NCI-H1417 (cell line): ENCODE results near the gene CHD3.
"Not testable (repeated sequence)": the region's sequence is repeated elsewhere in the genome, so short reads cannot be mapped to it uniquely, and the experiment has no call there.

ENCODE experiments used
- DNase-seq, 3 experiments: peaks; one replicate each; lab custom pipeline; 2025; lab: John Stamatoyannopoulos, UW

Gene CHD3

DNA sequence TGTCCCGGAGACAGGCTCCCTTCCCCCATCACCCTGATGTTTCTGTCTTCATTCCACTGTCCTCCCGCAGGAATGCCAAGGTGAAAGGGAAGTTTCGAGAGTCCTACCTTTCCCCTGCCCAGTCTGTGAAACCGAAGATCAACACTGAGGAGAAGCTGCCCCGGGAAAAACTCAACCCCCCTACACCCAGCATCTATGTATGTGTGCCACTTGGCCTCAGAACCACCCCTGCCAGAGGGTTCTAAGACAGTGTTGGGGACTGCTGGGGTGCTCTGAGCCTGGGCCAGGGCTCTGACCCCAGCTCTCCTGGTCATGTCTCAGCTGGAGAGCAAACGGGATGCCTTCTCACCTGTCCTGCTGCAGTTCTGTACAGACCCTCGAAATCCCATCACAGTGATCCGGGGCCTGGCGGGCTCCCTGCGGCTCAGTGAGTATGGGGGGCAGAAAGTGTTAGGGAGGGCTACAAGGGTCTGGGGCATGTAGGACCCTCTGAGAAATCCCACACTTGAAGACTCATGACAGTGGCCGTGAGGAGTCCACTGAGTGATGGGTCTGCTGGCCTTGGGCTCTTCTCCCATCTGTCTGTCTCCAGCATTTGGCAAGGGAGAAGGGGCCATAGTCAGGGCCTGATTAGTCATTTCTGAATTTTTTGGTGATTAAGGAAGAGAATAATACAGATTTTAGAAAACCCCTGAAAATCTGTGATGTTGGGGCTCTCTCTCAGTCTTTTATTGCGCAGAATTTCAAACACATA is 38.7 kb upstream of the CHD3 start:
- DNase-seq, result no peak

- DNase-seq, result no peak
These were observed 37.7 kb upstream of the CHD3 start for GRCh38 chr17:7850701-7851437.

DNA sequence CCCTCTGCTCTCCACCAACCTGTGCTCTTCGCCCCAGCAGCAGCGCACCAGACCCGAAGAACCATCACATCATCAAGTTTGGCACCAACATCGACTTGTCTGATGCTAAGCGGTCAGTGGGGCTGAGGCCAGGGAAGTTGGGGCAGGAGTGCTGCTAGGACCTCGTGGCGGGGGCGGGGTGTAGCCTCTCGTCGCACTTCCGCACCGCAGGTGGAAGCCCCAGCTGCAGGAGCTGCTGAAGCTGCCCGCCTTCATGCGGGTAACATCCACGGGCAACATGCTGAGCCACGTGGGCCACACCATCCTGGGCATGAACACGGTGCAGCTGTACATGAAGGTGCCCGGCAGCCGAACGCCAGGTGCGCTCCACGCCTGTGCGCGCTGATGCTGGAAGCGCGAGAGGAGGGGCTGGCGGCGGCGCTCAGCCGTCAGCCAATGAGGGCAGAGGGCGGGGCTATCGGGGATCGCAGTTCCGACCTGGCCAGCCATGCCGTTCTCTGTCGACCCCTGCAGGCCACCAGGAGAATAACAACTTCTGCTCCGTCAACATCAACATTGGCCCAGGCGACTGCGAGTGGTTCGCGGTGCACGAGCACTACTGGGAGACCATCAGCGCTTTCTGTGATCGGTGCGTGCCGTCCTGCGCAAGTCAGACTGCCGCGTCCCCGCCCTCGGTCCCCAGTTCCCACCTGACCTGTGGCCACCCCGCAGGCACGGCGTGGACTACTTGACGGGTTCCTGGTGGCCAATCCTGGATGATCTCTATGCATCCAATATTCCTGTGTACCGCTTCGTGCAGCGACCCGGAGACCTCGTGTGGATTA is 36.9 kb upstream of the CHD3 start:
- peak; percentile 79 to 89 (median 85) for DNase-seq

DNA sequence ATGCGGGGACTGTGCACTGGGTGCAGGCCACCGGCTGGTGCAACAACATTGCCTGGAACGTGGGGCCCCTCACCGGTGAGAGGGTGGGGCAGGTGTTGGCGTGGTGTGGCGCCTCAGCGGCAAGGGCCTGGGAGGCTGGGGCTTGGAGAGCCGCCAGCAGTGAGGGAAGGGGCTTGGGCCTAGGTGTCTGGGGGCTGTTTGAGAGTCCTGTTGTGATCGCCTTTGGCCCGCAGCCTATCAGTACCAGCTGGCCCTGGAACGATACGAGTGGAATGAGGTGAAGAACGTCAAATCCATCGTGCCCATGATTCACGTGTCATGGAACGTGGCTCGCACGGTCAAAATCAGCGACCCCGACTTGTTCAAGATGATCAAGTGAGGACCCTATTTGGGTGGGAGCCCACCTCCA is 36.3 kb upstream of the CHD3 start:
- no peak for DNase-seq

- DNase-seq, result no peak
These were observed 35.5 kb upstream of the CHD3 start for GRCh38 chr17:7852919-7853690.

DNA sequence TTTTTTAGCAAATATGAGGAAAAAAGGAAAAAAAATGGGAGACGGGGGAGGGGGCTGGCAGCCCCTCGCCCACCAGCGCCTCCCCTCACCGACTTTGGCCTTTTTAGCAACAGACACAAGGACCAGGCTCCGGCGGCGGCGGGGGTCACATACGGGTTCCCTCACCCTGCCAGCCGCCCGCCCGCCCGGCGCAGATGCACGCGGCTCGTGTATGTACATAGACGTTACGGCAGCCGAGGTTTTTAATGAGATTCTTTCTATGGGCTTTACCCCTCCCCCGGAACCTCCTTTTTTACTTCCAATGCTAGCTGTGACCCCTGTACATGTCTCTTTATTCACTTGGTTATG is 34.9 kb upstream of the CHD3 start:
- DNase-seq, result no peak

DNA sequence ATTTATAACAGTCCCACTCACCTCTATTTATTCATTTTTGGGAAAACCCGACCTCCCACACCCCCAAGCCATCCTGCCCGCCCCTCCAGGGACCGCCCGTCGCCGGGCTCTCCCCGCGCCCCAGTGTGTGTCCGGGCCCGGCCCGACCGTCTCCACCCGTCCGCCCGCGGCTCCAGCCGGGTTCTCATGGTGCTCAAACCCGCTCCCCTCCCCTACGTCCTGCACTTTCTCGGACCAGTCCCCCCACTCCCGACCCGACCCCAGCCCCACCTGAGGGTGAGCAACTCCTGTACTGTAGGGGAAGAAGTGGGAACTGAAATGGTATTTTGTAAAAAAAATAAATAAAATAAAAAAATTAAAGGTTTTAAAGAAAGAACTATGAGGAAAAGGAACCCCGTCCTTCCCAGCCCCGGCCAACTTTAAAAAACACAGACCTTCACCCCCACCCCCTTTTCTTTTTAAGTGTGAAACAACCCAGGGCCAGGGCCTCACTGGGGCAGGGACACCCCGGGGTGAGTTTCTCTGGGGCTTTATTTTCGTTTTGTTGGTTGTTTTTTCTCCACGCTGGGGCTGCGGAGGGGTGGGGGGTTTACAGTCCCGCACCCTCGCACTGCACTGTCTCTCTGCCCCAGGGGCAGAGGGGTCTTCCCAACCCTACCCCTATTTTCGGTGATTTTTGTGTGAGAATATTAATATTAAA is 34.4 kb upstream of the CHD3 start:
- no peak for DNase-seq

GRCh38 chr17:7854851-7855659 is 33.5 kb upstream of the CHD3 start, which contains the start of gene TMEM88:
TSS of gene TMEM88 (plus strand) at chr17:7855066. CDS start at chr17:7855075, 9 bp downstream.
- no peak for DNase-seq

- DNase-seq, result no peak
These were observed 33.0 kb upstream of the CHD3 start for GRCh38 chr17:7855660-7856010.

DNA sequence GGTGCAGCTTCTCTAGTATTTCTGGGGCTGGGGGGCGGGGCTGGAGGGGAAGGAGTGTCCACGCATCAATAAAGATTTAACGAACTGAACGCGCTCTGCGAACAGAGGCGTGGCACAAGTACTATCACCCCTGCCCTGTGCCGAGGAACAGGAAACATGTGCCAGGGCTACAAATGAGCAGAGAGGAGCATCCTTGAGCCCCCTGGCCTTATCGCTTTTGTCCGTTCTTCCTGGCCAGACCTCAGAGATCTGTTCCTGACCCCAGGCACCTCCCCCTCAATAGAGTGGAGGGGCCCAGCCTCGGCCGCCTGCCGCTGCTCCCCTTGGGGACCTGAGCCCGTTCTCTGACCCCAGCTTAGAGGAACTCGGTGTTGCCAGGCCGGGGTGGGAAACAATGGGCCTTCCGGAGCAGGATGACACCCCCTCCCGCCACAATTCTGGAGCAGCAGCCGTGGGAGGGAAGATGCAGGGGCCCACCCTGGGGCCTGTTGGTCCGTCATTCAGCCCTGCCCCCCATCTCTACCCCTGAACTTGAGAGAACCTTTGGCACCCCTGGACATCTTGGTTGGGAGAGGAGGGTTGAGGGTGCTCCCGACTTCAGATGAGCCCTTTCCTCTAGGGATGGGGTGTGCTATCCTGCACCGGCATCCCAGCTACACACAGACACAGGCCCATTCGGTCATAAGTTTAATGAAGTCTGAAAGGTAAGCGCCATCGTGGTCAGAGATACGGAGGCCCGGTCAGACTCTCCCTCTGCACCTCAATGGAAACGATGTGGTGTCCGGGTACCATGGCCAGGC is 32.4 kb upstream of the CHD3 start:
- DNase-seq, result peak; percentile 2 to 24 (median 22)

DNA sequence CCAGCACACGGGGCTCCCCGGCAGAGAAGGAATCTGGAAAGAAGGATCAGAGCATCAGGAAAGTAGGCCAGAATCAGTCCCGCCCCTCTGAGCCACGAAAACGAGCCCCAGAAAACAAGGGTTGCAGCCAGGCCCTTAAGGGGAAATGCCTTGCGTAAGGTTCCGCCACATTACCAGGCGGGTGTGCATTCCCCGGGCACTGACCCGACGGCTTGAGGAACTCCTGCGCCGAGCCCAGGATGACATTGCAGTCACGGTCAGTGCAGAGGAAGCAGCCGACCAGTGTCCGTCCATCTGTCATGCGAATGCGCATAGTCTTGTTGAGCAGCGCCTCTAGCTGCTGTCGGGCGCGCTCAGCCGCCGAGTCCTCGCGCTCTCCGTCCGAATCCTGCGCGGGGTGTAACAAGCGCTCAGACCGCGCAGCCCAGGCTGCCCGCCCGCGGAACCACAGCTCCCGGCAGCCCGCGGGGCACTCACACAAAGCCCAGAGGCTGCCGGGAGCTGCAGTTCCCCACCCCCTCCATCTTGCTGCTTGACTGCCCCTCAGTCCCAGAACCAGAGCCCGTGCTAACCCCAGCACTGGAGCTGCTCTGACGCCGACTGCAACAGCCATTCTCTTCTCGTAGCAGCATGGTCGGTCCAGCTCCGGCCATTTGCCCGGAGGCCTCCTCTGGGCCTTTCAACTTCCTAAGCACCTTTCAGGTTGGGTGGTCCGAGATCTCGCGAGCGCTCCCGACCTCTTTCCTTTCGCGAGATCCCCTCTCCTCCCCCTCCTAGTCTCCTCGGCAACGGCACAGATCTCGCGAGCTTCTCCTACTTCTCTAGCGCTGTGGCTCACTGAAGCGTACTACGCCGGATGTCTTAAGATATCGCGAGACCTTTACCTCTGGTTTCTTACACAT is 31.5 kb upstream of the CHD3 start, which contains the start of gene NAA38:
Gene NAA38 (minus strand): TSS at position 749 of the 902 bp plus-strand sequence. CDS start 96 bp downstream, at position 653.
- peak; percentile 94 to 98 (median 97) for DNase-seq

DNA sequence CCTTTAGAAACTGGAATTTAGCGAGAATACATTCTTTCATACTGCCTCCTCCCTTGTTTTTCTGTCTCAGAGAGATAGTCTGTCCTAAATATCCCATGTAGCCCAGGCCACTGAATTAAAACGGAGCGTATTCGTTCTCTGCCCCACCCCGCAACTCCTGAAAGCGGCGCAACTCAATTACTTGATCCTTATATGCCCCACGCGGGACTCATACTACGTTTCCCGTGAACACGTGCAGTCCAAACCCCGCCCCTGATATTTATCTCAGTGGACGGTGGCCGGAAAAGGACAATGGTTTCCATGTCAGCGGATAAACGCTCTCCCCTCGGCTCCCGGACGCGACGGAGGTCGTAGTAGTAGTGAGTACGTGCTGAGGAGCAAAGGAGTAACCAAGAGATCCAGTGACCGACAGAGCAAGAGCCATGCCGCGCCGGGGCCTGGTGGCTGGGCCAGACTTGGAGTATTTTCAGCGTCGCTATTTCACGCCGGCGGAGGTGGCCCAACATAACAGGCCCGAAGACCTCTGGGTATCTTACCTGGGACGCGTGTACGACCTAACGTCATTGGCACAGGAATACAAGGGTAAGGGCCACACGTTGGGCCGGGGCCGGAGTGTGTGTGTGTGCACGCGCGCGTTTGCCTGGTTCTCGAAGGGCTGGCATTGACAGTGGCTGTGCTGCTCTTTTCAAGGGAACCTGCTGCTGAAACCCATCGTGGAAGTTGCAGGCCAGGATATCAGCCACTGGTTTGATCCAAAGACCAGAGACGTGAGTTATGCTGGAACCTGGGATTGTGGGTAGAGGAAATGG is 30.7 kb upstream of the CHD3 start, which contains the start of gene CYB5D1:
Gene CYB5D1 (plus strand): TSS at position 291 of the 809 bp plus-strand sequence. CDS start 132 bp downstream, at position 423.
- peak; percentile 86 to 97 (median 93) for DNase-seq

DNA sequence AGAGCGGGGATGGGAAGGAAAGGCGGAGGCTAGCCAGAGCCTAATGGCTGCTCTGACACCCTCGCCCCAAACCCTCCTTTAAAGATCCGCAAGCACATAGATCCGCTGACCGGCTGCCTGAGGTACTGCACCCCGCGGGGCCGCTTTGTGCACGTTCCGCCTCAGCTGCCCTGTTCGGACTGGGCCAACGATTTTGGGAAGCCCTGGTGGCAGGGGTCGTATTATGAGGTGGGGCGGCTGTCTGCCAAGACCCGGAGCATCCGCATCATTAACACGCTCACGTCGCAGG is 30.1 kb upstream of the CHD3 start:
- DNase-seq, result peak in 2 of 3 experiments; percentile 31 to 64

DNA sequence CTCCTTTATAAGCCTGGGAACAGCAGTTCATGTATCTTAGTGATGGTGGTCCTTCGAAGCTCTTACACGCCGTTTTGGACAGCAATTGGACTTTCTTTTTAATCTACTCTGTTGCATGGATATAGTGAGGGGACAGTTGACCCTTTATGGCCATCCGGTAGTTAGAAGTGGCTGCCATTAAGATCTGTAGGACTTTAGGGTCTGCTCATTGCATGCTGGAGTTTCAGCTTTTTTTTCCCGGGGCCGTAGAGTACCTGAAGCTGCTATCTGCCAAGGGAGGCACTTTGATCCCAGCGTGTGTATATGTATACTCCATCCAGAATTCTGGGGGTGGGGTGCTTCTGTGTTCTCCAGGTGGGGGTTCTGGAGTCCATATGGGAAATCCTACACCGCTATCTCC is 29.6 kb upstream of the CHD3 start:
- DNase-seq, result no peak

- DNase-seq, result peak; percentile 15 to 71 (median 31)
These were observed 25.7 kb upstream of the CHD3 start for GRCh38 chr17:7862692-7863437.

- not testable (repeated sequence) for DNase-seq
These were observed 24.2 kb upstream of the CHD3 start for GRCh38 chr17:7864384-7864783.
